OCI-LY1 (cell line): Measurements from ENCODE around the gene PTPRN2.

Experiments used
- EZH2 ChIP-seq: fragments of 200-600 bp; sonication (generic), shearing (Covaris generic); IDR thresholded peaks from 2 replicates; pipeline ENCODE4 v1.8.0; 2017; ENCODE audit warnings: borderline replicate concordance, mixed run types, mild to moderate bottlenecking, antibody characterized with exemption, low read length, moderate library complexity, mixed read lengths
- TF ChIP-seq, protein P1 (sequence below): fragments of 200-600 bp; sonication (generic), shearing (Covaris generic); IDR thresholded peaks from 2 replicates; pipeline ENCODE4 v1.5.1; 2017; ENCODE audit warnings: mild to moderate bottlenecking, antibody characterized with exemption, low read length, moderate library complexity, mixed read lengths

DNA sequence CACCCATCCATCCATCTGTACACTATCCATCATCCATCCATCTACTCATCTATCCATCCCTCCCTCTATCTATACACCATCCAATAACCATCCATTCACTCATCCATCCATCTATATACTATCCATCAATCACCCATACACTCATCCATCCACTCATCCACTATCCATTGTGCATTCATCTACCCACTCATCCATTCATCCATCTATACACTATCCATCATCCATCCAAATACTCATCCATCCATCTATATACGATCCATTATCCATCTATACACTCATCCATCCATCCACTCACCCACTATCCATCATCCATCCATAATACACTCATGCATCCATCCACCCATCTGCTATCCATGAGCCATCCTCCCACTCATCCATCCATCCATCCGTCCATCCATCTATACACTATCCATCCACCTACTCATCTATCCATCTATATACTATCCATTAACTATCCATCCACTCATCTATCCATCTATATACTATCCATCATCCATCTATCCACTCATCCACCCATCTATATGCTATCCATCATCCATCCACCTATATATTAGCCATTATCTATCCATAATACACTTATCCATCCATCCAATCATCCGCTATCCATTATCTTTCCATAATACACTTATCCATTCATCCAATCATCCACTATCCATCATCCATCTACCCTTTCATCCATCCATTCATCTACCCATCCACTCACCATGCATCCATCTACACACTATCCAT lies 765.5 kb downstream of the PTPRN2 start:
- TF ChIP-seq, protein P1, sequence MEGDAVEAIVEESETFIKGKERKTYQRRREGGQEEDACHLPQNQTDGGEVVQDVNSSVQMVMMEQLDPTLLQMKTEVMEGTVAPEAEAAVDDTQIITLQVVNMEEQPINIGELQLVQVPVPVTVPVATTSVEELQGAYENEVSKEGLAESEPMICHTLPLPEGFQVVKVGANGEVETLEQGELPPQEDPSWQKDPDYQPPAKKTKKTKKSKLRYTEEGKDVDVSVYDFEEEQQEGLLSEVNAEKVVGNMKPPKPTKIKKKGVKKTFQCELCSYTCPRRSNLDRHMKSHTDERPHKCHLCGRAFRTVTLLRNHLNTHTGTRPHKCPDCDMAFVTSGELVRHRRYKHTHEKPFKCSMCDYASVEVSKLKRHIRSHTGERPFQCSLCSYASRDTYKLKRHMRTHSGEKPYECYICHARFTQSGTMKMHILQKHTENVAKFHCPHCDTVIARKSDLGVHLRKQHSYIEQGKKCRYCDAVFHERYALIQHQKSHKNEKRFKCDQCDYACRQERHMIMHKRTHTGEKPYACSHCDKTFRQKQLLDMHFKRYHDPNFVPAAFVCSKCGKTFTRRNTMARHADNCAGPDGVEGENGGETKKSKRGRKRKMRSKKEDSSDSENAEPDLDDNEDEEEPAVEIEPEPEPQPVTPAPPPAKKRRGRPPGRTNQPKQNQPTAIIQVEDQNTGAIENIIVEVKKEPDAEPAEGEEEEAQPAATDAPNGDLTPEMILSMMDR = no peak
- TF ChIP-seq EZH2 = no peak
